ENCODE results near the gene FBN3.

DNA sequence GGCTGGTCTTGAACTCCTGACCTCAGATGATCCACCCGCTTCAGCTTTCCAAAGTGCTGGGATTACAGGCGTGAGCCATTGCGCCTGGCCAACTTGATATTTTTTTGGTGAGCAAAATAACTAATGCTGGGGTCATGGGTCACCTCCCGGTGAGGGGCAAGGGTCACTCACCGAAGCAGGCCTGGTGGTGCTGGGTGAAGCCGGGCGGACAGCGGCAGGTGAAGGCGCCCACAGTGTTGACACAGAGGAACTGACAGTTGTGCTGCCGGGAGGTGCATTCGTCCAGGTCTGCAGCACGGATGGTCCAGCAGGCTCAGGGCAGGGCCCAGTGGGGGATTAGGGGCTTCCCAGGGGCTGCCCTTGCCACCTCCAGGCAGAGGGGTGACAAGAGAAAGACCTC lies 68.6 kb downstream of the FBN3 start:
- TF ChIP-seq, protein P1, sequence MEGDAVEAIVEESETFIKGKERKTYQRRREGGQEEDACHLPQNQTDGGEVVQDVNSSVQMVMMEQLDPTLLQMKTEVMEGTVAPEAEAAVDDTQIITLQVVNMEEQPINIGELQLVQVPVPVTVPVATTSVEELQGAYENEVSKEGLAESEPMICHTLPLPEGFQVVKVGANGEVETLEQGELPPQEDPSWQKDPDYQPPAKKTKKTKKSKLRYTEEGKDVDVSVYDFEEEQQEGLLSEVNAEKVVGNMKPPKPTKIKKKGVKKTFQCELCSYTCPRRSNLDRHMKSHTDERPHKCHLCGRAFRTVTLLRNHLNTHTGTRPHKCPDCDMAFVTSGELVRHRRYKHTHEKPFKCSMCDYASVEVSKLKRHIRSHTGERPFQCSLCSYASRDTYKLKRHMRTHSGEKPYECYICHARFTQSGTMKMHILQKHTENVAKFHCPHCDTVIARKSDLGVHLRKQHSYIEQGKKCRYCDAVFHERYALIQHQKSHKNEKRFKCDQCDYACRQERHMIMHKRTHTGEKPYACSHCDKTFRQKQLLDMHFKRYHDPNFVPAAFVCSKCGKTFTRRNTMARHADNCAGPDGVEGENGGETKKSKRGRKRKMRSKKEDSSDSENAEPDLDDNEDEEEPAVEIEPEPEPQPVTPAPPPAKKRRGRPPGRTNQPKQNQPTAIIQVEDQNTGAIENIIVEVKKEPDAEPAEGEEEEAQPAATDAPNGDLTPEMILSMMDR (IDR thresholded peaks at IDR 0.05): no peak
- no peak for TF ChIP-seq POLR2A (IDR thresholded peaks at IDR 0.05)

Data from lower leg skin (tissue), 3 donors.